Neural crest cell (in vitro differentiated cells): Measurements from ENCODE around the gene CARMIL1. TPM values are rescaled to one million over a fixed set of nuclear protein-coding genes. Genes with fewer than 3 reads are reported as not detected.

Experiments
- DNase-seq: peaks from one replicate; pipeline ENCODE4 v3.0.0; 2021; ENCODE audit warnings: low read depth, mixed read lengths, low spot score
- H3K27ac Mint-ChIP-seq: one replicate; pipeline ENCODE4 v1.8.0; 2021; ENCODE audit warnings: mild to moderate bottlenecking, mixed read lengths; ENCODE audit not compliant: unreplicated experiment
- H3K27me3 Mint-ChIP-seq: 2 replicates; pipeline ENCODE4 v1.8.0; 2021; ENCODE audit warnings: low read depth, mild to moderate bottlenecking, mixed read lengths
- H3K36me3 Mint-ChIP-seq: 2 replicates; pipeline ENCODE4 v1.8.0; 2021; ENCODE audit warnings: low read depth, mild to moderate bottlenecking, mixed read lengths
- H3K4me1 Mint-ChIP-seq: 2 replicates; pipeline ENCODE4 v1.8.0; 2021; ENCODE audit warnings: mixed read lengths
- H3K4me3 Mint-ChIP-seq: one replicate; pipeline ENCODE4 v1.8.0; 2021; ENCODE audit warnings: mild to moderate bottlenecking, mixed read lengths
- H3K9me3 Mint-ChIP-seq: 2 replicates; pipeline ENCODE4 v1.8.0; 2021; ENCODE audit warnings: mixed read lengths
- CTCF ChIP-seq: fragments of 200-600 bp; sonication (generic); conservative IDR thresholded peaks from 2 replicates; pipeline ENCODE4 v1.5.0; 2021; ENCODE audit warnings: antibody characterized with exemption, mild to moderate bottlenecking
- total RNA-seq: library from RNA; stranded (reverse); gene quantifications from 2 replicates; pipeline ENCODE4 v1.2.1, GENCODE V29; 2021

Gene CARMIL1
- total RNA-seq, 1 donor from 2014 or later, result 4.5 TPM

- no peak for TF ChIP-seq CTCF
- H3K9me3 Mint-ChIP-seq, result no peaks in the 10 kb centered on the region
- H3K4me1 Mint-ChIP-seq, result no peaks in the 10 kb centered on the region
- no peak overlapping the region for H3K4me3 Mint-ChIP-seq
- H3K27me3 Mint-ChIP-seq, result no peaks in the 10 kb centered on the region
- no peak for DNase-seq
- no peaks in the 10 kb centered on the region for H3K36me3 Mint-ChIP-seq
- H3K27ac Mint-ChIP-seq, result no peak overlapping the region
These were observed 19.4 kb upstream of the CARMIL1 start for GRCh38 chr6:25259756-25260155.

DNA sequence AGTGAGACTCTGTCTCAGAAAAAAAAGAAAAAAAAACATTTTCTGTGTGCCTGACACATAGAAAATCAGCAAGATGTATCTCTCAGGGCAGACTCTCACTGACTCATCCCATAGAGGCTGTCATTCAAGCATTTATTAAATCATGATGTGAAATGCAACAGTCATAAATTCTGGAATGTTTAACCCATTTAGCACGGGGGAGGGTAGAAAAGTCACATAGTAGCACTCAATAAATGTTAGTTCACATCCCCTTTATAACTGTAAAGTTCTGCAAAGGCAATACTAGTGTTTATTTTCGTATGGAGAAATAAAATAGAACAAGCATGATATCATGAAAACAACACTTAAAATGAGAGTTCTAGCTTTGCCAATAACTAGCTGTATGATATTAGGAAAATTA is 15.5 kb upstream of the CARMIL1 start:
- no peak for DNase-seq
- Mint-ChIP-seq H3K9me3 (no peaks in the 10 kb centered on the region), H3K4me3 (no peak overlapping the region), H3K36me3 (no peaks in the 10 kb centered on the region), H3K4me1 (no peaks in the 10 kb centered on the region), H3K27ac (no peak overlapping the region), H3K27me3 (no peaks in the 10 kb centered on the region)
- TF ChIP-seq CTCF, result no peak

- no peaks in the 10 kb centered on the region for H3K4me1 Mint-ChIP-seq
- H3K27ac Mint-ChIP-seq, result no peak overlapping the region
- H3K4me3 Mint-ChIP-seq, result no peak overlapping the region
- H3K9me3 Mint-ChIP-seq, result no peaks in the 10 kb centered on the region
- H3K36me3 Mint-ChIP-seq, result no peaks in the 10 kb centered on the region
- no peaks in the 10 kb centered on the region for H3K27me3 Mint-ChIP-seq
- no peak for TF ChIP-seq CTCF
- DNase-seq, result no peak
These were observed 12.6 kb upstream of the CARMIL1 start for GRCh38 chr6:25266456-25267100.

DNA sequence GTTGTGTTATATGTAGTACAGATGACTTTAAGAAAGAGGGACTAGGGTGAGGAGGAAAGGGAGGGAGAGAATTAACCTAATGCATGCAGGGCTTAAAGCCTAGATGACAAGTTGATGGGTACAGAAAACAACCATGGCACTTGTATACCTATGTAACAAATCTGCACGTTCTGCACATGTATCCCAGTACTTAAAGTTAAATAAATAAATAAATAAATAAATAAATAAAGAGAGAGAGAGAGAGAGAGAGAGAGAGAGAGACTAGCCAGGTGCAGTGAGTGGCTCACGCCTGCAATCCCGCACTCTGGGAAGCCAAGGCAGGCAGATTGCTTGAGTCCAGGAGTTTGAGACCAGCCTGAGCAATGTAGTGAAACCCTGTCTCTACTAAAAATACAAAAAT is 11.5 kb upstream of the CARMIL1 start:
- H3K4me1 Mint-ChIP-seq, result no peaks in the 10 kb centered on the region
- H3K4me3 Mint-ChIP-seq, result no peak overlapping the region

DNA sequence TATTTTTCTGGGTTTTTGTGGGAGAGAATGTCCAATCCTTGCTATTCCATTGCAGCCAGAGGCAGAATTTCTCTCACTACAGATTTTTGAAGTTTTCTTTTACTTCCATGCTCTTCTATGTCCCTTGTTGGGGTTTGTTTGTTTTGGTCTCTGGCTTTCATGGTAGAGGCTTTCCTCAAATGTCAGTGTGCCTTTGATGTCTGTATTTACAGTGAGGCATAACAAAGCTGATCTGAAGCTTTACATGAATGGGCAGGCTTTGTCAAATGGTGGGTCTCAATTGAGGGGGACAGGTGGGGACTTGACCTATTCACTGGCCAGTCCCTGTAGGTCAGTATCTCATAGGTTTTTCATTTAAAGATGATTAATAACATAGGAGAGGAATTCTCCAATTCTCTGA is 8.6 kb upstream of the CARMIL1 start:
- TF ChIP-seq CTCF, result no peak

More for the DNA sequence above, 11.5 kb upstream of the CARMIL1 start:
- TF ChIP-seq CTCF, result no peak
- no peak for DNase-seq
- Mint-ChIP-seq H3K27ac (no peak overlapping the region), H3K27me3 (no peaks in the 10 kb centered on the region), H3K9me3 (no peaks in the 10 kb centered on the region), H3K36me3 (no peaks in the 10 kb centered on the region)

More for the DNA sequence above, 8.6 kb upstream of the CARMIL1 start:
- DNase-seq, result no peak
- H3K4me3 Mint-ChIP-seq, result no peak overlapping the region
- no peak overlapping the region for H3K27ac Mint-ChIP-seq
- H3K36me3 Mint-ChIP-seq, result no peaks in the 10 kb centered on the region
- no peaks in the 10 kb centered on the region for H3K27me3 Mint-ChIP-seq
- H3K9me3 Mint-ChIP-seq, result no peaks in the 10 kb centered on the region
- no peaks in the 10 kb centered on the region for H3K4me1 Mint-ChIP-seq
